ENCODE results near the gene SBF1.

GRCh38 chr22:50471962-50472361, 2.9 kb downstream of the SBF1 start:
- TF ChIP-seq, protein P1, sequence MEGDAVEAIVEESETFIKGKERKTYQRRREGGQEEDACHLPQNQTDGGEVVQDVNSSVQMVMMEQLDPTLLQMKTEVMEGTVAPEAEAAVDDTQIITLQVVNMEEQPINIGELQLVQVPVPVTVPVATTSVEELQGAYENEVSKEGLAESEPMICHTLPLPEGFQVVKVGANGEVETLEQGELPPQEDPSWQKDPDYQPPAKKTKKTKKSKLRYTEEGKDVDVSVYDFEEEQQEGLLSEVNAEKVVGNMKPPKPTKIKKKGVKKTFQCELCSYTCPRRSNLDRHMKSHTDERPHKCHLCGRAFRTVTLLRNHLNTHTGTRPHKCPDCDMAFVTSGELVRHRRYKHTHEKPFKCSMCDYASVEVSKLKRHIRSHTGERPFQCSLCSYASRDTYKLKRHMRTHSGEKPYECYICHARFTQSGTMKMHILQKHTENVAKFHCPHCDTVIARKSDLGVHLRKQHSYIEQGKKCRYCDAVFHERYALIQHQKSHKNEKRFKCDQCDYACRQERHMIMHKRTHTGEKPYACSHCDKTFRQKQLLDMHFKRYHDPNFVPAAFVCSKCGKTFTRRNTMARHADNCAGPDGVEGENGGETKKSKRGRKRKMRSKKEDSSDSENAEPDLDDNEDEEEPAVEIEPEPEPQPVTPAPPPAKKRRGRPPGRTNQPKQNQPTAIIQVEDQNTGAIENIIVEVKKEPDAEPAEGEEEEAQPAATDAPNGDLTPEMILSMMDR (IDR thresholded peaks at IDR 0.05) = no peak
- TF ChIP-seq POLR2A (IDR thresholded peaks at IDR 0.05) = no peak
